GM18873 (cell line): ENCODE results near the gene WDHD1.
"Not testable (repeated sequence)": the region's sequence is repeated elsewhere in the genome, so short reads cannot be mapped to it uniquely, and the experiment has no call there.

Source experiments
- ATAC-seq: cut with Tn5 transposase; IDR thresholded peaks from one replicate; pipeline ENCODE4 v1.9.1; 2021; ENCODE audit warnings: mild to moderate bottlenecking, moderate library complexity, moderate number of reproducible peaks; ENCODE audit not compliant: unreplicated experiment, low FRiP score

WDHD1 gene

GRCh38 chr14:54909817-54910558, 116.9 kb downstream of the WDHD1 start:
- no peak for ATAC-seq

GRCh38 chr14:54908973-54909372, 117.9 kb downstream of the WDHD1 start:
- not testable (repeated sequence) for ATAC-seq

- ATAC-seq: no peak
These were observed 118.7 kb downstream of the WDHD1 start for GRCh38 chr14:54908190-54908589.

- ATAC-seq: no peak
These were observed 120.8 kb downstream of the WDHD1 start for GRCh38 chr14:54906075-54906474.

- ATAC-seq: peak; percentile 66
These were observed 124.1 kb downstream of the WDHD1 start, which contains the start of gene GCH1 for GRCh38 chr14:54902521-54903420. Gene GCH1 (minus strand): TSS chr14:54902826. CDS start chr14:54902663, 163 bp downstream.

- ATAC-seq: peak; percentile 40
These were observed 124.8 kb downstream of the WDHD1 start for GRCh38 chr14:54902143-54902520.

- no peak for ATAC-seq
These were observed 125.3 kb downstream of the WDHD1 start for GRCh38 chr14:54901380-54902142.

- no peak for ATAC-seq
These were observed 127.3 kb downstream of the WDHD1 start for GRCh38 chr14:54899573-54899972.

GRCh38 chr14:54897809-54898555, 128.9 kb downstream of the WDHD1 start:
- ATAC-seq: not testable (repeated sequence)

- no peak for ATAC-seq
These were observed 131.2 kb downstream of the WDHD1 start for GRCh38 chr14:54895683-54896082.

GRCh38 chr14:54894995-54895394, 131.9 kb downstream of the WDHD1 start:
- ATAC-seq: no peak

GRCh38 chr14:54893151-54893760, 133.6 kb downstream of the WDHD1 start:
- ATAC-seq: no peak

- ATAC-seq: no peak
These were observed 135.2 kb downstream of the WDHD1 start for GRCh38 chr14:54891471-54892245.

- no peak for ATAC-seq
These were observed 136.1 kb downstream of the WDHD1 start for GRCh38 chr14:54890788-54891187.

GRCh38 chr14:54889919-54890318, 137.0 kb downstream of the WDHD1 start:
- ATAC-seq: no peak
